ENCODE data around the gene IFT88. TPM values are rescaled to one million over a fixed set of nuclear protein-coding genes. Genes with fewer than 3 reads are reported as not detected.

IFT88 gene
- total RNA-seq (1 to 10 TPM; 7.0 to 9.3 TPM), total RNA-seq (12.4 to 14.9 reads per million in 2 donors)

GRCh38 chr13:20566898-20567874 is at the start of gene IFT88:
Gene IFT88, plus strand, starts transcription at chr13:20567157. Its CDS starts 7,229 bp downstream, at chr13:20574386.
- ATAC-seq, result peak; percentile 89
- Mint-ChIP-seq H3K27ac (peak within 1 kb of the TSS; percentile 93), H3K4me1 (peaks cover 10% of the 10 kb centered on the region), H3K36me3 (ENCODE audit: low read depth) (no peaks in the 10 kb centered on the region), H3K27me3 (no peaks in the 10 kb centered on the region), H3K4me3 (peak within 1 kb of the TSS; percentile 93)
- peak; percentile 64 to 73 (median 72) for DNase-seq
- H3K9me3 ChIP-seq (ENCODE audit: control insufficient read depth, low read length, poor library complexity, severe bottlenecking), result no peaks in the 10 kb centered on the region

- H3K36me3 Mint-ChIP-seq (ENCODE audit: low read depth), result peaks cover 4% of the 10 kb centered on the region
- no peak overlapping the region for H3K27ac Mint-ChIP-seq
- peaks cover 14% of the 10 kb centered on the region for H3K4me1 Mint-ChIP-seq
- no peak for ATAC-seq
- H3K27me3 Mint-ChIP-seq, result no peaks in the 10 kb centered on the region
- H3K9me3 ChIP-seq (ENCODE audit: control insufficient read depth, low read length, poor library complexity, severe bottlenecking), result no peaks in the 10 kb centered on the region
- no peak overlapping the region for H3K4me3 Mint-ChIP-seq
- DNase-seq, result no peak
These were observed 48.3 kb upstream of the IFT88 start for GRCh38 chr13:20518660-20519100.

GRCh38 chr13:20519875-20520274 is 47.1 kb upstream of the IFT88 start:
- ATAC-seq, result no peak
- Mint-ChIP-seq H3K36me3 (ENCODE audit: low read depth) (peaks cover 4% of the 10 kb centered on the region), H3K4me3 (no peak overlapping the region), H3K4me1 (peaks cover 16% of the 10 kb centered on the region), H3K27me3 (no peaks in the 10 kb centered on the region), H3K27ac (no peak overlapping the region)
- H3K9me3 ChIP-seq (ENCODE audit: control insufficient read depth, low read length, poor library complexity, severe bottlenecking), result no peaks in the 10 kb centered on the region
- DNase-seq, result no peak

GRCh38 chr13:20521364-20522115 is 45.4 kb upstream of the IFT88 start:
- DNase-seq, result no peak
- Mint-ChIP-seq H3K4me3 (no peak overlapping the region), H3K4me1 (peaks cover 23% of the 10 kb centered on the region), H3K27me3 (no peaks in the 10 kb centered on the region), H3K27ac (no peak overlapping the region), H3K36me3 (ENCODE audit: low read depth) (peaks cover 2% of the 10 kb centered on the region)
- no peak for ATAC-seq
- H3K9me3 ChIP-seq (ENCODE audit: control insufficient read depth, low read length, poor library complexity, severe bottlenecking), result no peaks in the 10 kb centered on the region

- peak overlapping the region; percentile 88 for H3K4me3 Mint-ChIP-seq
- H3K27ac Mint-ChIP-seq, result peak overlapping the region; percentile 75
- no peaks in the 10 kb centered on the region for H3K36me3 Mint-ChIP-seq (ENCODE audit: low read depth)
- no peaks in the 10 kb centered on the region for H3K27me3 Mint-ChIP-seq
- H3K4me1 Mint-ChIP-seq, result peaks cover 20% of the 10 kb centered on the region
- ATAC-seq (peak; percentile 2), DNase-seq (no peak)
- H3K9me3 ChIP-seq (ENCODE audit: control insufficient read depth, low read length, poor library complexity, severe bottlenecking), result no peaks in the 10 kb centered on the region
These were observed 41.8 kb upstream of the IFT88 start for GRCh38 chr13:20525144-20525600.

- H3K4me3 Mint-ChIP-seq, result peak within 1 kb of the TSS; percentile 94
- ATAC-seq, result peak; percentile 93
- peak; percentile 58 to 71 (median 70) for DNase-seq
- H3K36me3 Mint-ChIP-seq (ENCODE audit: low read depth), result peaks cover 2% of the 10 kb centered on the region
- peak within 1 kb of the TSS; percentile 92 for H3K27ac Mint-ChIP-seq
- H3K27me3 Mint-ChIP-seq, result no peaks in the 10 kb centered on the region
- H3K4me1 Mint-ChIP-seq, result peaks cover 20% of the 10 kb centered on the region
- no peaks in the 10 kb centered on the region for H3K9me3 ChIP-seq (ENCODE audit: control insufficient read depth, low read length, poor library complexity, severe bottlenecking)
These were observed 41.1 kb upstream of the IFT88 start, which contains the start of gene CRYL1 for GRCh38 chr13:20525601-20526544. Gene CRYL1, minus strand, starts transcription at chr13:20525857. Its CDS starts 63 bp downstream, at chr13:20525794.

- Mint-ChIP-seq H3K4me1 (peaks cover 18% of the 10 kb centered on the region), H3K36me3 (ENCODE audit: low read depth) (peaks cover 2% of the 10 kb centered on the region), H3K27ac (peak overlapping the region; percentile 92), H3K27me3 (no peaks in the 10 kb centered on the region), H3K4me3 (peak overlapping the region; percentile 94)
- H3K9me3 ChIP-seq (ENCODE audit: control insufficient read depth, low read length, poor library complexity, severe bottlenecking), result no peaks in the 10 kb centered on the region
- ATAC-seq (no peak), DNase-seq (no peak)
These were observed 40.3 kb upstream of the IFT88 start for GRCh38 chr13:20526664-20527063.

GRCh38 chr13:20528452-20528851 is 38.5 kb upstream of the IFT88 start:
- H3K9me3 ChIP-seq (ENCODE audit: control insufficient read depth, low read length, poor library complexity, severe bottlenecking), result no peaks in the 10 kb centered on the region
- H3K4me1 Mint-ChIP-seq, result peaks cover 16% of the 10 kb centered on the region
- H3K4me3 Mint-ChIP-seq, result no peak overlapping the region
- DNase-seq (no peak), ATAC-seq (no peak)
- peaks cover 2% of the 10 kb centered on the region for H3K36me3 Mint-ChIP-seq (ENCODE audit: low read depth)
- no peak overlapping the region for H3K27ac Mint-ChIP-seq
- H3K27me3 Mint-ChIP-seq, result no peaks in the 10 kb centered on the region

- no peaks in the 10 kb centered on the region for H3K9me3 ChIP-seq (ENCODE audit: control insufficient read depth, low read length, poor library complexity, severe bottlenecking)
- ATAC-seq (no peak), DNase-seq (no peak)
- no peak overlapping the region for H3K27ac Mint-ChIP-seq
- no peaks in the 10 kb centered on the region for H3K4me1 Mint-ChIP-seq
- H3K4me3 Mint-ChIP-seq, result no peak overlapping the region
- peaks cover 2% of the 10 kb centered on the region for H3K36me3 Mint-ChIP-seq (ENCODE audit: low read depth)
- no peaks in the 10 kb centered on the region for H3K27me3 Mint-ChIP-seq
These were observed 32.8 kb upstream of the IFT88 start for GRCh38 chr13:20534038-20534608.

GRCh38 chr13:20536992-20537391 is 30.0 kb upstream of the IFT88 start:
- no peak overlapping the region for H3K27ac Mint-ChIP-seq
- DNase-seq, result no peak
- no peak for ATAC-seq
- H3K4me3 Mint-ChIP-seq, result no peak overlapping the region
- H3K27me3 Mint-ChIP-seq, result no peaks in the 10 kb centered on the region
- no peaks in the 10 kb centered on the region for H3K4me1 Mint-ChIP-seq
- no peaks in the 10 kb centered on the region for H3K9me3 ChIP-seq (ENCODE audit: control insufficient read depth, low read length, poor library complexity, severe bottlenecking)
- H3K36me3 Mint-ChIP-seq (ENCODE audit: low read depth), result no peaks in the 10 kb centered on the region

- no peaks in the 10 kb centered on the region for H3K36me3 Mint-ChIP-seq (ENCODE audit: low read depth)
These were observed 22.6 kb upstream of the IFT88 start for GRCh38 chr13:20544201-20544923.

More at GRCh38 chr13:20544201-20544923, 22.6 kb upstream of the IFT88 start:
- no peaks in the 10 kb centered on the region for H3K9me3 ChIP-seq (ENCODE audit: control insufficient read depth, low read length, poor library complexity, severe bottlenecking)
- peaks cover 16% of the 10 kb centered on the region for H3K4me1 Mint-ChIP-seq
- no peak overlapping the region for H3K4me3 Mint-ChIP-seq
- no peak for DNase-seq
- no peak overlapping the region for H3K27ac Mint-ChIP-seq
- ATAC-seq, result no peak
- no peaks in the 10 kb centered on the region for H3K27me3 Mint-ChIP-seq
